NCI-H1417 (cell line): ENCODE measurements around the gene ATP11C.
"Not testable (repeated sequence)": the region's sequence is repeated elsewhere in the genome, so short reads cannot be mapped to it uniquely, and the experiment has no call there.

Source experiments
- DNase-seq, 3 experiments: peaks; one replicate each; lab custom pipeline; 2025; lab: John Stamatoyannopoulos, UW

ATP11C gene

DNA sequence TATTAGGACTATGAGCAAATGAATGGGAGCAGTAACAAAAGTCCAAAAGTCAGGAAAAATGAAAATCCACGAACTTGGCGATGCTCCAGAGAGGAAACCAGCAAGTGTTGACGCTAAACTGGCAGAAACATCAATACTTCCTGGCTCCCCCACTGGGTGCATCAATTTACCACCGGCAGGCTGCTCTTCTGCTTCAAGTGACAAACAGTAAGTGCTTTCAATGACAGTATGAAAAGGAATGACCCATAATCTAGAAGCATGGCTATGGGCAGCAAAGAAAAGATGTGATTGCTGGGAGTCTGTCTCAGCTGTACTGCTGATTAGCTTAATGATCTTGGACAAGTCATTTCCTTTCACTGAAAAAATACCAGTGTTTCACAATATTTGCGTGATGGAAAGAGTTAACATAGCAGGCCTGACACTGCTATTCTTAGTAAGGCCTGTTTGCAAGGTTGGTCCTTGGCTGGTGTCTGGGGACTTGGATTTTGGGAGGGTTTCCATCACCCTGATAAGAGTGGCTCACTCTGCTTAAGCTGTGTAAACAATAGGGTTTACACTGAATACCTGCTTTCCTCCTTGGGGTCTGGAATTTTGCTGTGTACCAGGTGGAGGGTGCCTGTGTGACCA is 8.7 kb downstream of the ATP11C start:
- no peak for DNase-seq

DNA sequence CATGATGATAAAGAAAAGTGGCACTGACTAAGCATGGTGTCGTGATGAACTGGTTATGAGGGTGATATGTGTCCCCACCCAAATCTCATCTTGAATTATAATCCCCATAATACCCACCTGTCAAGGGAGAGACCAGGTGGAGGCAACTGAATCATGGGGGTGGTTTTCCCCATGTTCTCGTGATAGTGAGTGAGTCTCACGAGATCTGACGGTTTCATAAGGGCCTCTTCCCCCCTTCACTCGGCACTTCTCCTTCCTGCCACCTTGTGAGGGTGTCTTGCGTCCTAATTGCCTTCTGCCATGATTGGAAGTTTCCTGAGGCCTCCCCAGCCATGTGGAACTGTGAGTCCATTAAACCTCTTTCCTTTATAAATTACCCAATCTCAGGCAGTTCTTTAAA is 11.7 kb downstream of the ATP11C start:
- DNase-seq: not testable (repeated sequence)

DNA sequence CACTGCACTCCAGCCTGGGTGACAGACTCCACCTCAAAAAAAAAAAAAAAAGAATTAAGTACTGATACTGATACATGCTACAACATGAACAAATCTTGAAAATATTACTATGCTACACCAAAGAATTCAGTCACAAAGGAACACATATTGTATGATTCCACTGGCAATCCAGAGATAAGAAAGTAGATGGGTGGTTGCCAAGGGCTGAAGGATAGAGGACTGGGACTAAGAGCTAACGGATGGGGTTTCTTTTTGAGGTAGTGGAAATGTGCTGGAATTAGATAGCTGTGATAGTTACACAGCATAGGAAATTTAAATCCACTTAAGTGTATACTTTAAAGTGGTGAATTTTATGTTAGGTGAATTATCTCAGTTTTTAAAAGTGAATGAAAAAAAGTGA is 12.5 kb downstream of the ATP11C start:
- DNase-seq: no peak

DNA sequence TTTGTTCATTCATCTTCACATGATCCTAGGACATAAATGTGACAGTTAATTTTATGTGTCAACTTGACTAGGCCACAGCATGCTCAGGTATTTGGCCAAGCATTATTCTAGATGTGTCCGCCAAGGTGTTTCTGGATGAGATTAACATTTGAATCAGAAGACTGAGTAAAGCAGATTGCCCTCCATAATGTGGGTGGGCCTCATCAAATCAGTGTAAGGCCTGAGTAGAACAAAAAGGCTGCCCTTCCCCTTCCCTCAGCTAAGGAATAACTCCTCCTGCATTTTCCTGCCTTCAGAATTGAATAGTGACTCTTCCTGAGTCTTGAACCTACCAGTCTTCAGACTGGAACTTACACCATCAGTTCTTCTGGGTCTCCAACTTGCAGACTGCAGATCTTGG is 18.4 kb downstream of the ATP11C start:
- DNase-seq: no peak

DNA sequence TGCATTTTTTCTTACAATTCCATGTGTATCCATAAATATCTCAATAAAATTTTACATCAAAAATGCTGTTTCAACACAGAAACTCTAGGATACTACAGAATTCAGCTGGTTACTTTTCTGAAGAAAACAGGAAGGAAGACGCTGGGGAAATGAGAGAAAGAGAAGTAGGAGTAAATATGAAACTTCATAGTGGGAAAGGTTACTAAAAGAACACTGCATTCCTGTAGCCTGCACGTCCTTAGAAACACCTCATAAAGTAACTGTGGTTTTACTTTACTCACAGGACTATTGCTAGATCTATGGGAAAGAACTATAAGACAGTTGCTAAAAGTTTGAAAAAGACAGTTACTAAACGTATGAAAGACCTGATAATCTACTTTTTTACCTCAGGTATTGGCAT is 23.1 kb downstream of the ATP11C start:
- no peak for DNase-seq

DNA sequence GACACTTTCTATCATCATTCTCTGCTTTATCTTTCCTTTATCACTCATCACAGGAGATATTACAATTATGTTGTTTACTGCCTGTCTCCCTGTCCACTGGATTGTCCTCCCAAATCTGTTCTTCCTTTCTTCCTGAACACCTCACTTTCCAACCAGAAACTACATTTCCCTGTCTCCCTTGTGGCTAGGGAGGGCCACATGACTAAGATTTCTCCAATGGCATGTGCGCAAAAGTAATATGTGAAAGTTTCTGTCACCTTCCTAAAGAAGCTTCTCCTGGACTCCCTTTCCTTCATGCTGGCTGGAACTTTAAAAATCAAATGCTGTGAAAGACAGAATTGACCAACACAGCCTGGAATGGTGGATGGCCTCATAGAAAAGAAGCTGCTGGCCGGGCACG is 25.8 kb downstream of the ATP11C start:
- DNase-seq: no peak

DNA sequence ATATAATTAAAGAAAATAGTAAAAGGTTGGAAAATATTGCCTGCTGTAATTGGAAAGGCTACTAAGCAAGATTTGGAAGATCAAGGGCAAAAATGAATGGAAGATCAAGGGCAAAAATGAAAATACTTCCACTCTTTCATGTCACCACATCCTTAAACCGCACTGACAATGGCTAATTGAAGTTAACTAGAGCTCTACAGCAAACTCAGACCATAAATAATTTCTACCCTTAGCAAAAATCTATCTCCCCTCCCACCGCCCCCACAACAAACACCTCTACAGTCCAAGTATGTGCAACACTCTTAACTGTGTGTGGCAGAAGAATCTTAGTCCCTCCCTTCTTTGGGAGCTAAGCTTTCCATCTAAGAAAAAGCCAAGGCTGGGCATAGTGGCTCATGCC is 27.1 kb downstream of the ATP11C start:
- DNase-seq: no peak

DNA sequence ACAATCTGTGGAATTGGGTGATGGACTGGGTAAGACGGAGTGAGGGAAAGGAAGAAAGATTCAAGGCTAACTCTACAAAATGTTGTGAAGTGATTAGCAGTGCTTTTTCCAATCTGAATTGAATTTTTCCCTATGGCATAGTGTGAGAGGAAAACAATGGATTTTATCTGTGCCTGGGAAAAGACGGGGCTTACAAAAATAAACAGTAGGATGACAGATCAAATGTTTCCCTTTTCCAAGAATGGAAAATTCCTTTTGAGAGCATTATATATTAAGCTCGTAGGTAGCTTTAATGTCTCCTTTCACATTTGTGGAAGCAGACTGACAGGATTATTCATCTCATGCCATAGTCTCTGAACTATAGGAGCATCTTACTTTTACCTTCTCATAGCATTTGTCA is 27.8 kb downstream of the ATP11C start:
- no peak for DNase-seq

DNA sequence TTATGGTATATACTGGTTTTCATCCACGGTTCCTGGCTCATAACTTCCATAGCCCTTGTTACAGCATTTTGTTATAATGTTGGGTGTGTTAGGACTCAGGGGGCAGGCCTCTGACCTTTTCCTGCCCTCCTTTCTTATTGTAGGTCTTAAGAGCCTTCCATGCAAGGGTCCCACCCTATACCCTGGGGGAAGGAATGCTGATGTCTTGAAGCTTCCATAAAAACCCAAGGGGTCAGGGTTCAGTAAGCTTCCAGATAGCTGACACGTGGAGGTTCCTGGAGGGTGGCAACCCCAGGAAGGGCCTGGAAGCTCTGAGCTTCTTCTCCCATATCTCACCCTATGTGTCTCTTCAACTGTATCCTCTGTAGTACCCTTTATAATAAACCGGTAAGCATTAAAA is 29.6 kb downstream of the ATP11C start:
- DNase-seq: no peak

DNA sequence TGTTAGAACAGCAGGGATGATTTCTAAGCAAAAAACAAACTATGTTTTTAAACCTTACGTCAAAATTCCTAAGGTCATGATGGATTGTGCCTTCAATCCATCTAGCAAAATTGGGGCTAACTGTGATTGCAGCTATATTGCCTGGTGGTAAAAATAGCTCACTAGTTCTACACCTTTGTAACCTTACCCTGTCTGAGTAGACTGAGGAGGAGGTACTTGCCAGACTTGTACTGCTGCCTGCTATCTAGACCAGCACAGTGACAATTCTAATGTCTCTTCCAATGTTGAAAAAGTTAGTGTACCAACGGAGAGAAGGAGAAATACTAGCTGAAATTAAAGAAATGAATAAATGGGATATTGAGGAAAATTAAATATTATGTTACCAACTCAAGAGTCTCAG is 30.3 kb downstream of the ATP11C start:
- DNase-seq: no peak

DNA sequence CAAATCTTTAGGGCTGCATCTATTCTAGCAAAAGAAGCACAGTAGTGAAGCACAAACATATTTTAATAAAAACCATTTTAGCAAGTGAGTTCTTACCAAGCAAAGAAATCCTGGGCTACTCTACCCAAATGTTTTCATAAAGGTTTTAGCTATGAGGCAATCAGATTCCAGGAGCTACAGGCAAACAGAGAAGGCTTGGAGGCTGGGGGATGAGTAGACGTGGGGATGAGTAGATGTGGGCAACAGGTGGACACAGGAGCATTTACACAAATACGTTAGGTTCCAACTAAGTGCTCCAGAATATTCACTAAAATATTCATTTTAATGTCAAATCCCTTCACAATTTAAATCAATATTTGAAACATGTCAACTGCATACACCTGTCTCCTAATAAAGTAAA is 34.5 kb downstream of the ATP11C start:
- no peak for DNase-seq

DNA sequence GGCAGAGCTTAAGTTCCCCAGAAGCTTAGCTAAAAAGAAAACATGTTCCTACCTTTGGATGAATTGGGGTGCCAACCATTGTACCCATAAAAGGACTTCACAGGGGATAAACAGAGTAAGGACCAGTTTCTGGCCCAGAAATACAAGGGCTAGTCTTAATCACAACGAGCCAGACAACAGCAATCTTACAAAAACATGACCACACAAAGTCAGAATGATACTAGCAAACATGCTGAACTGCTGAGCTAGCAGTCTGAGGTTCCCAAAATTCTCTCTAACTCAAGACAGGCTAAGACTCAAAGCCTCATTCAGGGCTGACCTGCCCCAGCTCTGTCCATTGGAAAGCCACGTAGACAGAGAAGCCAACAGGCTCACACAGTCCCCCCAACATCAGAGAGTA is 40.3 kb downstream of the ATP11C start:
- no peak for DNase-seq

DNA sequence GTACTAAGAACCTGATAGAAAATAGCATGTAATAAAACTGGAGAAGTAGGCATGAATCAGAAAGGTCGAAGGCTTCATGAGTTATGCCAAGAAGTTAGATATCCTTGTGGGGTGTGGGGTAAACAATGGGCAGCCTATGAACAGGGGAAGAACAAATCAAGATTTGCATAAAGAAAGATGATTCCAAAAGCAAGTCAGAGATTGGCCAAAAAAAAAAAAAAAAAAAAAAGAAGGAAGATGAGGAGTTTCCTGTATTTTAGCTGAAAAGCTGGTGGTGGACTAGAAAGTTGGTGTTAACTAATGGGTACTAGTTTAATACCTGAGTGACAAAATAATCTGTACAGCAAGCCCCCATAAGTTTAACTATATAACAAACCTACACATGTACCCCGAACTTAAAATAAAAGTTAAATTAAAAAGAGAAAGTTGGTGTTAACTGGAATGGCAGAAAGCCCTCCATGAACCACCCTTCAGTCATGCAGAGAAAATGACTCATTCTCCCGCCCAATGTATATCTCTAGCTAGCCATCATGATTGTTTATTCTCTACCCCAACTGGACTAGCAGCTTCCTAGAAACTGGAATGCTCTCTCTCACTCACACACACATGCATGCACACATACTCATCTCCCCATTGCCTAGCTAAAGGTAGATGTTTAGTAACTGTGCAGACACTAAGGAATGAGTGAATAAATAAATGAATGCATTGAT is 41.7 kb downstream of the ATP11C start:
- DNase-seq: no peak

DNA sequence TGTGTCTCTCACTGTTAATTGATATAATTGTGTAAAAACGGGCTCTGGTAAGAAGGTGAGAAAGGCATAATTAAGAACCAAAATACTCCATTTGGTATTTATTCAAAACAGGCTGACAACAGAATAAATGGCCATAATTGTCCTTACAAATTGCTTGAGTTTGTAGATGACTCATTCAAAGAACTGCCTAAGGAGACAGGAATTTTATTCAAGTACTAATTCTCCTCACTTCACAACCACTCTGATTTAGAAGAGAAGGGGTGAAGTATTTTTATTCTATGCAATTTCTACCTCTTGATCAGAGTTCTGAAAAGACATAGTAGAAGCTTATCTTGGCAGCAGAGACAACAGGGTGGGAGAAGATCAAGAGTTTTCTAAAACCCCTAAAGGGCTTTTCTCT is 43.1 kb downstream of the ATP11C start:
- DNase-seq: no peak

DNA sequence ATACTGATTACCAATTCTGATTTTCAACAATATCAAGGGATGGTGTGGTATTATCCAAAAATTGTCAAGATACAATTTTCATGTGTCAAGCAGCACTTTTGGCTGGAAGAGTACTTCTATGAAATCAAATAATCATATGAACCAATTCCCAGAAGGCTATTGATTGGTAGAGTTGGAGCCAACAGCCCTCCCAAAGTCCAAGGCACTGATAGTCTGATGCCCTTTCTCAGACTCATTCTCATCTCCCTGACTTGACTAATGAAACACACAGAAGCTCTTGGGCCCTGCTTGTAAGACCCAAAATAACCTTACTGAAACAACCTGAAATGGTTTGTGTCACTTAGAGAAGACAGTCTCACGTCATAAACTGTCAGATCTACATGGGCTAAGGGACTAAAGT is 48.9 kb downstream of the ATP11C start:
- no peak for DNase-seq

DNA sequence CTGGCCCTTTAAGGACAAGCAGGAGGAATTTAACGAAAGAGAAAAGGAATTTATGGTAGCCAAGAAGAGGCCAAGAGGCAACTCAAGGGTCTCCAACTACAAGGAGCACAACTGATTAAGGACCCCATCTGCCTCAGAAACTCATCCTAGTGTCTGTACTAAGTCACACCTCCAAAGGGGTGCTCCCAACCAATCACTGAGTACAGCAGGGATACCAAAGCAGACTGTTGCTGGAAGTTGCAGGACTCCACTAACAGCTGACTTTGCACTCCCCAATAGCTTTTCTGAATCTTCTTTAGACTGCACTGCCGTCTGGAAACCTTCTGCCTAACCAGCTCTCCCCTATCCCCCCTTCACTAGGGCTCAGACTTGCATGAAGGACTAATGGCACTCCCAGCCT is 50.6 kb downstream of the ATP11C start:
- no peak for DNase-seq

DNA sequence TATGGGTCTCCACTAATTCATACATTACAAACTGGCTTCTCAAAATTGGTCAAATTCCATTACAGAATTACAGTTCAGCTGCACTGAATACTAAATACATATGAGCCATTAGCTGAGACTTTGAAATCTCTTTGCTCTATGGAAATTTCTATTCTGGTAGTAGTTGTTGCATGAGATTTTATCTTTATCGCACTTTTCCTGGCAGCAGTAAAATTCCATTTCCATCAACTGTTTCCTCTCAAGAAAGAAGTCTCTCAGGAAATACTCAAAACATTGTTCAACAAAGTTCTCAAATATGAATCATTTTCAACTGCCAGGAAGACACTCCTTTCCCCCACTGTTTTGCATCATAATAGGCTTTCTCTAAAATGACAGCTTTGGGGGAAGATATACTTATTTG is 51.3 kb downstream of the ATP11C start:
- no peak for DNase-seq

DNA sequence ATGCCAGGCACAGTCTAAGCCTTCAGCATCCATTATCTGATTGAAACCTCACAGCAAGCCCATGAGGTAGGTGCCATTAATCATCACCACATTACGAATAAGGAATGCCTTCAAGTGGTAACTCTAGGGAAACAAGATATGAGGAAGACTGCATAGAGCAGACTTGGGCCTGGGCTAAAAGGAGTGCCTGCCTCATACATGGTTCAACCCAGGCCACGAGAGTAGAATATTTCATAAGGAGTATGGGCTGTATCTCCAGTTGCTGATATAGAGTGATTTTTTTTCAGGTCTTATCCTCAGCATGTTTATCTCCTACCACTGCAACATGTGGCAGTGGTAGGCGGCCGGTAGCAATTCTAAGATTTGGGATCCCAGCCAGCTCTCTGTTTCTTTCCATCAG is 51.7 kb downstream of the ATP11C start:
- no peak for DNase-seq

DNA sequence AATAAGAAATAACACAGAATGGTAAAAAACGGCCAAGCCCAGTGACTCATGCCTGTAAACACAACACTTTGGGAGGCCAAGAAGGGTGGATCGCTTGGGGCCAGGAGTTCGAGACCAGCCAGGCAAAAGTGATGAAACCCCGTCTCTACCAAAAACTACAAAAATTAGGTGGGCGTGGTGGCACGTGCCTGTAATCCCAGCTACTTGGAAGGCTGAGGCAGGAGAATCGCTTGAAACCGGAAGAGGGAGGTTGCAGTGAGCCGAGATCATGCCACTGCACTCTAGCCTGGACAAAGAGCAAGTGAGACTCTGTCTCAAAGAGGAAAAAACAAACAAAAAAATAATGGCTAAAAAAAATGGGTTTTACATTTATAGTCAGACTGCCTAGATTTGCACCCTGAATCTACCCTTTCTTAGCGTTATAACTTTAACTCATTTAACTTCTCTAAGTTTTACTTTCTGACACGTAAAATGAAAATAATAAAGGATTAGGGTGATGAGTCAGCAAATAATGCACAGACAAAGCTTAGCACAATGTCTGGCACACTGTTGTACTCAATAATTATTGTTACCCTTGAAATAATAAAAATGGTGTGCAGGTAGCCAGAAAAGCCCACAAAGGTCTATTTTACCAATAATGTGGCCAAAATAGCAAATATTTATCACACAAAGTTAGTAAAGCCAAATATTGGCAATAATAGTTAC is 55.0 kb downstream of the ATP11C start:
- no peak for DNase-seq

DNA sequence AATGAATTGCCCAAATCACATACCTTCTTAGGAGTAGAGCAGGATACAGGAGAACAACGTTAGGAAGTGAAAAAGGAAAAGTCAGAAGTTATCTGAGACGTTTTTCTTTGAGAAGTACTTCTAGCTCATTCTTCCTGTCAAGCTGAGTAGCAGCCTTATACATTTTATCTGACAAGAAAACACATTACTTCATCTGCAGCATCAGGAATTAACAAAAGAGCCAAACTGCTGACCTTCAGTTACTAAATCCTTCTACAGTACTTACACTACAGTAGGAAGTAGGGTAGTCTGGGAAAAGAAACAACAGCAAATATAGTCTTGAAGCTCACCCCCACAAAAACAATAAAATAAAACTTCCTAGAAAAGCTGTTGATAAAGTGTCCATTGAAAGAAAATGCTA is 57.0 kb downstream of the ATP11C start:
- DNase-seq: no peak

DNA sequence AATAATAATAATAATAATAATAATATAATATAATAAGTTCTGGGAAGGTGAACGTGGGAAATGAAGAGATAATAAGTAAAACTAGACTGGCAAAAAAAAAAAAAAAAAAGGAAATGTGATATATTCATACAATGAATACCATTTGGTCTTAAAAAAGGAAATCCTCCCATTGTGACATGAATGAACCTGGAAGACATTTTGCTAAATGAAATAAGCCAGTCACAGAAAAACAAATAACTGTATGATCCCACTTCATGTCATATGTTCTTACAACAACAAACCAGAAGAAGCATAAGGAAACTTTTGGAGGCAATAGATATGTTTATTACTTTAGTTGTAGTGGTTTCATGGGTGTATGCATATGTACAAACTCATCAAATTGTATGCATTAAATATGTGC is 63.1 kb downstream of the ATP11C start:
- no peak for DNase-seq

DNA sequence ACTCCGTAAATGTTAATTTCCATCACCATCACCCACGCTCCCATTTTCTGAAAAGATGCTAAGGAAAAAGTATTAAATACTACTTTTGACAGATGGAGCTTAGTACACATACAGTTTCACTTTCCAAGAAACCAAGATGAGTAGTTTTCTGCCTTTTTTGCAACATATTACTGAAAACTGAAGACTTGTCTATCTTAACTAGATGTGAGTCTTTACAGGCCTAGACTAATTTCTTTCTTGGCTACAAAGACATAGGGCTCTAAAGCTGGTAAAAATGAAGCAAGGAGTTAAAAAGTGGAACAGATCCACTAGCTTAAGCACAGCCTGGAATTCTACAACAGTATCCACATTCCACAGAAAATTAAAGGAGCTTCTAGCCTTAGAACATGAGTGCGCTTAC is 68.2 kb downstream of the ATP11C start:
- no peak for DNase-seq

DNA sequence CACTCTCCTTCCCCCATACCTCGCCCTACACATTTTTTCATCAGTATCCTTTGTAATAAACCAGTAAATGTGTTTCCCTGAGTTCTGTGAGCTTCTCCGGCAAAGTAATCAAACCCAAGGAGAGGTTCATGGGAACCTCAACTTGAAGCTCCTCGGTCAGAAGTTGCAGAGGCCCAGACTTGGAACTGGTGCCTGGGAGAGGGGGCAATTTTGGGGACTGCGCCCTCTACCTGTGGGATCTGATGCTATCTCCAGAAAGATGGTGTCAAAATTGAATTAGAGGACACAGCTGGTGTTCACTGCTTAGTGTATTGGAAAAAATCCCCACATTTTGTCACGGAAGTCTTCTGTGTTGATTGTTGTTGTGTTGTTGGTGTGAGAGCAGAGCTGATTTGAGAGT is 70.6 kb downstream of the ATP11C start:
- no peak for DNase-seq

DNA sequence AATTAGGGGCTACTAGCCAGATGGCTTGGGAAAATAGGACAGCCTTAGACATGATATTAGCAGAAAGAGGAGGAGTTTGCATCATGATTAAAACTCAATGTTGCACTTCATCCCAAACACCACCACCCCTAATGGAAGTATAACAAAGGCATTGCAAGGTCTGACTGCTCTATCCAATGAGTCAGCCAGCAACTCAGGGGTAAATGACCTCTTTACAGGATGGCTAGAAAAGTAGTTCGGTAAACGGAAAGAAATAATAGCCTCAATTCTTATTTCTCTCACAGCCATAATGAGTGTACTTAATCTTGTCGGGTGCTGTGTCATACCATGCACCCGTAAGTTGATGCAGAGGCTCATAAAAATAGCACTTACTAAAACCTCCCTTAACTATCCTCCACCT is 76.0 kb downstream of the ATP11C start:
- not testable (repeated sequence) for DNase-seq
